Measurements from ENCODE around the gene METTL16.

Gene METTL16

GRCh38 chr17:2396568-2397246 is 115.0 kb downstream of the METTL16 start:
- H3K27ac ChIP-seq (ENCODE audit: low read depth, low read length) = peak overlapping the region; percentile 91
- peak overlapping the region; percentile 66 for H2BK5ac ChIP-seq (ENCODE audit: low read depth, low read length, poor library complexity)
- DNase-seq = peak; percentile 68 to 81
- H3K27me3 ChIP-seq (ENCODE audit: insufficient read depth, low read length) = no peaks in the 10 kb centered on the region
- peak overlapping the region; percentile 95 for H4K91ac ChIP-seq (ENCODE audit: low read depth, low read length)
- no CpG with 5 or more reads among the region's 34 CpGs for WGBS (ENCODE audit: extremely low coverage, insufficient coverage, insufficient read length)
- peaks cover 55% of the 10 kb centered on the region for H3K79me1 ChIP-seq (ENCODE audit: low read length)
- peak overlapping the region; percentile 44 for H2BK12ac ChIP-seq (ENCODE audit: low read length)
- H3K9ac ChIP-seq (ENCODE audit: low read length) = peak overlapping the region; percentile 59
- peak overlapping the region; percentile 43 for H2BK120ac ChIP-seq (ENCODE audit: insufficient read depth, low read length, poor library complexity)
- H3K4me3 ChIP-seq (ENCODE audit: low read depth, low read length) = peak overlapping the region; percentile 26
- peaks cover 28% of the 10 kb centered on the region for H3K79me2 ChIP-seq (ENCODE audit: control insufficient read depth, insufficient read depth, low read length, poor library complexity)
- peaks cover 41 to 44% of the 10 kb centered on the region in 2 experiments for H3K4me1 ChIP-seq (ENCODE audit: control insufficient read depth in 1 of 2, insufficient read depth in 2 of 2, low read length in 2 of 2)
- no peak overlapping the region for H4K12ac ChIP-seq (ENCODE audit: low read depth, low read length)
- no peaks in the 10 kb centered on the region for H3K9me3 ChIP-seq (ENCODE audit: insufficient read depth, low read depth, low read length)
- peak overlapping the region; percentile 59 for H3K14ac ChIP-seq (ENCODE audit: low read length)
- H2AFZ ChIP-seq (ENCODE audit: insufficient read depth, low read length, poor library complexity) = peak overlapping the region; percentile 50
- peak overlapping the region; percentile 72 for H4K8ac ChIP-seq (ENCODE audit: low read depth, low read length)
- H3K23ac ChIP-seq (ENCODE audit: low read length) = no peak overlapping the region
- peak overlapping the region; percentile 73 for H3K18ac ChIP-seq (ENCODE audit: low read length)
- H2AK5ac ChIP-seq (ENCODE audit: low read length) = peak overlapping the region; percentile 73
- H3K4ac ChIP-seq (ENCODE audit: low read depth, low read length) = peak overlapping the region; percentile 44
- no peaks in the 10 kb centered on the region for H3K36me3 ChIP-seq (ENCODE audit: control insufficient read depth in 1 of 2, insufficient read depth in 2 of 2, low read length in 2 of 2)
- peak overlapping the region; percentile 70 for H3K4me2 ChIP-seq (ENCODE audit: low read length)

- peaks cover 41 to 44% of the 10 kb centered on the region in 2 experiments for H3K4me1 ChIP-seq (ENCODE audit: control insufficient read depth in 1 of 2, insufficient read depth in 2 of 2, low read length in 2 of 2)
- H3K23ac ChIP-seq (ENCODE audit: low read length) = no peak overlapping the region
- H3K9ac ChIP-seq (ENCODE audit: low read length) = peak overlapping the region; percentile 59
- H2BK120ac ChIP-seq (ENCODE audit: insufficient read depth, low read length, poor library complexity) = peak overlapping the region; percentile 43
- H4K91ac ChIP-seq (ENCODE audit: low read depth, low read length) = peak overlapping the region; percentile 82
- H3K4me2 ChIP-seq (ENCODE audit: low read length) = peak overlapping the region; percentile 70
- peaks cover 28% of the 10 kb centered on the region for H3K79me2 ChIP-seq (ENCODE audit: control insufficient read depth, insufficient read depth, low read length, poor library complexity)
- H2AK5ac ChIP-seq (ENCODE audit: low read length) = peak overlapping the region; percentile 73
- H3K27ac ChIP-seq (ENCODE audit: low read depth, low read length) = peak overlapping the region; percentile 91
- peak overlapping the region; percentile 44 for H2BK12ac ChIP-seq (ENCODE audit: low read length)
- no peaks in the 10 kb centered on the region for H3K36me3 ChIP-seq (ENCODE audit: control insufficient read depth in 1 of 2, insufficient read depth in 2 of 2, low read length in 2 of 2)
- H2BK5ac ChIP-seq (ENCODE audit: low read depth, low read length, poor library complexity) = peak overlapping the region; percentile 66
- H4K12ac ChIP-seq (ENCODE audit: low read depth, low read length) = no peak overlapping the region
- H2AFZ ChIP-seq (ENCODE audit: insufficient read depth, low read length, poor library complexity) = peak overlapping the region; percentile 50
- H3K4me3 ChIP-seq (ENCODE audit: low read depth, low read length) = peak overlapping the region; percentile 26
- H3K27me3 ChIP-seq (ENCODE audit: insufficient read depth, low read length) = no peaks in the 10 kb centered on the region
- peak overlapping the region; percentile 53 for H3K14ac ChIP-seq (ENCODE audit: low read length)
- peak overlapping the region; percentile 73 for H3K18ac ChIP-seq (ENCODE audit: low read length)
- peaks cover 52% of the 10 kb centered on the region for H3K79me1 ChIP-seq (ENCODE audit: low read length)
- peak overlapping the region; percentile 55 for H4K8ac ChIP-seq (ENCODE audit: low read depth, low read length)
- H3K9me3 ChIP-seq (ENCODE audit: insufficient read depth, low read depth, low read length) = no peaks in the 10 kb centered on the region
- DNase-seq = no peak
- peak overlapping the region; percentile 29 for H3K4ac ChIP-seq (ENCODE audit: low read depth, low read length)
- 100% methylated on average over 2 of the region's 7 CpGs for WGBS (ENCODE audit: extremely low coverage, insufficient coverage, insufficient read length)
These were observed 115.5 kb downstream of the METTL16 start for GRCh38 chr17:2396192-2396567.

GRCh38 chr17:2395258-2396181 is 116.2 kb downstream of the METTL16 start:
- Histone ChIP-seq H2BK12ac (ENCODE audit: low read length) (peak overlapping the region; percentile 44), H3K23ac (ENCODE audit: low read length) (no peak overlapping the region), H3K9ac (ENCODE audit: low read length) (peak overlapping the region; percentile 17), H3K4ac (ENCODE audit: low read depth, low read length) (peak overlapping the region; percentile 24), H3K4me2 (ENCODE audit: low read length) (no peak overlapping the region), H3K9me3 (ENCODE audit: insufficient read depth, low read depth, low read length) (no peaks in the 10 kb centered on the region), H3K36me3 (ENCODE audit: control insufficient read depth in 1 of 2, insufficient read depth in 2 of 2, low read length in 2 of 2) (peaks cover 0 to 2% of the 10 kb centered on the region in 2 experiments), H2BK5ac (ENCODE audit: low read depth, low read length, poor library complexity) (peak overlapping the region; percentile 66), H2BK120ac (ENCODE audit: insufficient read depth, low read length, poor library complexity) (no peak overlapping the region), H4K8ac (ENCODE audit: low read depth, low read length) (no peak overlapping the region), H4K12ac (ENCODE audit: low read depth, low read length) (no peak overlapping the region), H3K27ac (ENCODE audit: low read depth, low read length) (no peak overlapping the region), H3K79me1 (ENCODE audit: low read length) (peaks cover 49% of the 10 kb centered on the region), H2AFZ (ENCODE audit: insufficient read depth, low read length, poor library complexity) (no peak overlapping the region), H4K91ac (ENCODE audit: low read depth, low read length) (peak overlapping the region; percentile 82), H3K4me1 (ENCODE audit: control insufficient read depth in 1 of 2, insufficient read depth in 2 of 2, low read length in 2 of 2) (peaks cover 41 to 44% of the 10 kb centered on the region in 2 experiments), H3K14ac (ENCODE audit: low read length) (no peak overlapping the region), H3K27me3 (ENCODE audit: insufficient read depth, low read length) (no peaks in the 10 kb centered on the region), H3K4me3 (ENCODE audit: low read depth, low read length) (no peak overlapping the region), H3K18ac (ENCODE audit: low read length) (peak overlapping the region; percentile 73), H3K79me2 (ENCODE audit: control insufficient read depth, insufficient read depth, low read length, poor library complexity) (peaks cover 27% of the 10 kb centered on the region), H2AK5ac (ENCODE audit: low read length) (peak overlapping the region; percentile 73)
- WGBS (ENCODE audit: extremely low coverage, insufficient coverage, insufficient read length) = no CpG with 5 or more reads among the region's 28 CpGs
- peak in 1 of 2 donors; percentile 37 for DNase-seq

GRCh38 chr17:2394775-2395201 is 116.9 kb downstream of the METTL16 start:
- Histone ChIP-seq H3K27ac (ENCODE audit: low read depth, low read length) (no peak overlapping the region), H3K9me3 (ENCODE audit: insufficient read depth, low read depth, low read length) (no peaks in the 10 kb centered on the region), H3K9ac (ENCODE audit: low read length) (no peak overlapping the region), H4K91ac (ENCODE audit: low read depth, low read length) (peak overlapping the region; percentile 29), H4K8ac (ENCODE audit: low read depth, low read length) (no peak overlapping the region), H3K4me1 (ENCODE audit: control insufficient read depth in 1 of 2, insufficient read depth in 2 of 2, low read length in 2 of 2) (peaks cover 41 to 44% of the 10 kb centered on the region in 2 experiments), H4K12ac (ENCODE audit: low read depth, low read length) (no peak overlapping the region), H2BK120ac (ENCODE audit: insufficient read depth, low read length, poor library complexity) (no peak overlapping the region), H3K4me2 (ENCODE audit: low read length) (no peak overlapping the region), H3K79me1 (ENCODE audit: low read length) (peaks cover 42% of the 10 kb centered on the region), H3K36me3 (ENCODE audit: control insufficient read depth in 1 of 2, insufficient read depth in 2 of 2, low read length in 2 of 2) (peaks cover 0 to 3% of the 10 kb centered on the region in 2 experiments), H3K18ac (ENCODE audit: low read length) (peak overlapping the region; percentile 47), H2AK5ac (ENCODE audit: low read length) (no peak overlapping the region), H3K4me3 (ENCODE audit: low read depth, low read length) (no peak overlapping the region), H2BK5ac (ENCODE audit: low read depth, low read length, poor library complexity) (no peak overlapping the region), H2BK12ac (ENCODE audit: low read length) (peak overlapping the region; percentile 71), H3K27me3 (ENCODE audit: insufficient read depth, low read length) (no peaks in the 10 kb centered on the region), H3K79me2 (ENCODE audit: control insufficient read depth, insufficient read depth, low read length, poor library complexity) (peaks cover 24% of the 10 kb centered on the region), H3K4ac (ENCODE audit: low read depth, low read length) (peak overlapping the region; percentile 38), H3K14ac (ENCODE audit: low read length) (no peak overlapping the region), H3K23ac (ENCODE audit: low read length) (no peak overlapping the region), H2AFZ (ENCODE audit: insufficient read depth, low read length, poor library complexity) (no peak overlapping the region)
- no peak for DNase-seq
- no CpG with 5 or more reads among the region's 16 CpGs for WGBS (ENCODE audit: extremely low coverage, insufficient coverage, insufficient read length)
